ENCODE data around the gene SERPINA6.
"Not testable (repeated sequence)": the region's sequence is repeated elsewhere in the genome, so short reads cannot be mapped to it uniquely, and the experiment has no call there.

Gene SERPINA6

DNA sequence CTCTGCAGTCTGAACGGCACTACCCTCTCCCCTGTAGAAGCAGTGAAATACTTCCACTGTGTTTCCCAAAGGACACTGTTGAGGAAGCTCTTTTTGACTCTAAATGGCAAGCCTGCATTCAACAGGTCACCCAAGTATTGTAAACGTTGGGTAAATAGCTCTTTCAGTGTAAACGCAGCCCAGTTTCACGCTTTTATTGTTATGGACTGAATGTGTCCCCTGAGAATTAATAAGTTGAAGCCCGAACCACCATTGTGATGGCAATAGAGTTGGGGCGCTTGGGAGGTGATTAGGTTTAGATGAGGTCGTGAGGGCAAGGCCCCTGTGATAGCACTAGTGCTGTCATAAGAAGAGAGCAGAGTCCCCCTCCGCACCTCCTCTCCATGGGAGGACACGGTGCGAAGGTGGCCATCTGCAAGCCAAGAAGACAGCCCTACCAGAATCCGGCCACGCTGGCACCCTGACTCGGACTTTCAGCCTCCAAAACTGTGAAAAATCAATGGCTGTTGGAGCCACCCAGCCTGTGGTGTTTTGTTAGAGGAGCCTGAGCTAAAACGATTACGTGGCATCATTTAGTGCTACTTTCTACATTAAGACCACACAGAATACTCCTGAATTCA, 31.1 kb downstream of the SERPINA6 start:
- no peak for DNase-seq (ENCODE audit: low read depth)

GRCh38 chr14:94291159-94291905, 31.8 kb downstream of the SERPINA6 start:
- DNase-seq (ENCODE audit: low read depth), result no peak

- DNase-seq (ENCODE audit: low read depth), result no peak
Observed at GRCh38 chr14:94290197-94290596, 32.9 kb downstream of the SERPINA6 start.

DNA sequence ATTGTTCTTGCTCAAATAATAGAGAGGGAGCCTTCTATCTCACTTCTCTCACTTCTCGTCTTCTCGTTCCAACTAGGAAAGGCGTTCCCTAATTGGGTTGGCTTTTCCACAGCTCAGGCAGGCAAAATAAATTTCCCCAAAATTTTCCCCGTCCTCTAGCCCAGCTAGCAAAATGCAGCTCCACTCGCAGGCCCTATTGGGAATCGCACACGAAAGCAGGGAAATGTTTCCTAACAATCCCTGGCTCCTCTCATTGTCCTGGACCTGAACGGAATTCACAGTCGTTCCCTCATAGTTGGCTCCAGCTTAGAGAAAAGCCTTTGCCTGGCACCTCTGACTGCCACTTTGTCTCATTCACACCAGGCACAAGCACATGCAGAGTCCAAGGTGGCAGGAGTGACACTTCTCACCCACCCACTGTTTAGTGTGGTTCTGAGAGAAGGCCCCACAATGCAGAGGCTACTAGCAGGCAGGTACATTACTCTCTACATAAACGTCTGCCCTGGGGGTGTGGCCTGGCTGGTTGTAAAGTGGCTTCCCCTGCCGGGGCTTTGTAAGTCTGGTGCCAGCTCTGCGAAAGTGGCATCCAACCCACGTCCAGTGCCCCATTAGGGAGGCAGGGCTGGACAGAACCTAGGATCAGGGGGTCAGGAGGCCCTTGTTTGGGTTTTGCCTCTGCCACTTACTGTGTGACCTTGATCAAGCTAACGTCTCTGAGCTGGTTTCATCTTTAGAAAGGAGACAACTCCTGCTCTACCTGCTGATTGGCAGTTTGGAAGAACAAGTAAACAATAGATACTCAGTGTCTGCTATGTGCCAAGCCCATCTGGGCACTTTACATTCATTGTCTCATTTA, 34.3 kb downstream of the SERPINA6 start:
- DNase-seq (ENCODE audit: low read depth), result no peak

DNA sequence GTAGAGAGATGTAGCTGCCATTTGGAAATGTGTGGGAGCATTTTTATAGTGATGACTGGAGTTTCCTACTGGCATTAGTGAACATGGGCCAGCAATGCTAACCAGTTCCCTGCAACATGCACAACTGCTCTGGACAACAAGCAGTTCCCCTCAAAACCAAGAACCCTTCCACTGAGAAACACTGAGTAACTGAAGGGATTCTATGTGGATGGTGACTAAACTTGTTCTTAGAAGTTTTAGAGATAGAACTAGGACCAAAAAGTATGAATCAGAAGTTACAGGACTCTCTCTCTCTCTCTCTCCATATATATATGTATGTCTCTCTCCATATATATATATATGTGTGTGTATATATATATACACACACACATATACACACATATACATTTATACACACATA, 38.0 kb downstream of the SERPINA6 start:
- no peak for DNase-seq (ENCODE audit: low read depth)

DNA sequence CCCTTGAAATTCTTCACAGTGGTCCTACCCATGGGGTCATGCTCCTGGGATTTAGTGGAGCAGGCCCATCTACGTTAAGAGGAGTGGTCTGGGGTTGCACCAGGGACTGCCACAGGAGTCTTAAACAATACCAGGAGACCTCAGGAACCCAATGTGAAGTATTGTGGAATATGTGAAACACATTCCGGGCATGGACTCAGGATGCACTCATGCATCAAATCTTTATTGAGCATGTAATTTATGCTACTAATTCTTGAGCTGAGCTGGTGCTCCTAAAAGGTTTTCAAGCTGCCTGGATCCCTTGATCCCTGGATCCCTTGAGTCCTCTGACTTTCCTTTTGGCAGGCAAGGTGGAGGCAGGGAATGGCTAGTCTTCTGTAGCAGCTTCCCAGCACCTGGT, 38.9 kb downstream of the SERPINA6 start:
- no peak for DNase-seq (ENCODE audit: low read depth)

GRCh38 chr14:94282991-94283723, 40.0 kb downstream of the SERPINA6 start:
- no peak for DNase-seq (ENCODE audit: low read depth)

DNA sequence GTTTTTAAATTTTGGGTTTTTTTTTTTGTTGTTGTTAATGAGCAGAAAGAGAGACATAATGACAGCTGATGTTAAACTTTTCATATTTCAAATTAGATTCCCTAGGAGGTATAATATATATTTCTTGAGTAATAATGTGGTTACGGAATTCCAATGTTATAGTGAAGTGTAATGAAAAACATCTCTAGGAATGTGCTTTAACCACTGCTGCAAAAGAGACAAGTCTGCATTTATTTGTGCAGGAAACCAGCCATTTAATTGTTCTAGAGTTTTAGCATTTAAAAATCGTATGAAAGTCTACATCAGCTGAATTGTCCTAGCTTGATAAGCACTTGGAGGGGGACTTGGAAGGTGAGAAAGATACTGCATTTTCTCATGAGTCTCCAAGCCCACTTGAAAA, 44.4 kb downstream of the SERPINA6 start:
- no peak for DNase-seq (ENCODE audit: low read depth)

DNA sequence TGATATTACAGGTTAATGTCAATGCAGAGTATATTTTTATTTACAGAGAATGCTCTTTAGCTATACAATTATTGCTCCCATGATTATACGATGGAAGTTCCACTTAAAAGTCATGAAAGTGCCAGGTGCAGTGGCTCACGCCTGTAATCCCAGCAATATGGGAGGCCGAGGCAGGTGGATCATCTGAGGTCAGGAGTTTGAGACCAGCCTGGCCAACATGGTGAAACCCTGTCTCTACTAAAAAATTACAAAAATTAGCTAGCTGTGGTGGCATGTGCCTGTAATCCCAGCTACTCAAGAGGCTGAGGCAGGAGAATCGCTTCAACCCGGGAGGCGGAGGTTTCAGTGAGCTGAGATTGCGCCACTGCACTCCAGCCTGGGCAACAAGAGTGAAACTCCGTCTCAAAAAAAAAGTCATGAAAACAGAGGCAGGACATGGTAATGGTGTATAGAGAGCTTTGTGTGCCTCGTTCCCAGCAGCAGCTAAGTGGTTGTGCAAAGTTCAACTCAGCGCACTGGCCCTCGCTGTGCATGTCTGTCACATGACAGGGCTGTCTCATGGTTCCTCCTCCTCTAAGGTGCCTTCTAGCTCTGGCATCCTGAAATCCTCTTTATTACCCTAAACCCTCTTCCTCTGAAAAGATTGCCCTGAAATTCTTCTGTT, 46.1 kb downstream of the SERPINA6 start:
- not testable (repeated sequence) for DNase-seq (ENCODE audit: low read depth)

DNA sequence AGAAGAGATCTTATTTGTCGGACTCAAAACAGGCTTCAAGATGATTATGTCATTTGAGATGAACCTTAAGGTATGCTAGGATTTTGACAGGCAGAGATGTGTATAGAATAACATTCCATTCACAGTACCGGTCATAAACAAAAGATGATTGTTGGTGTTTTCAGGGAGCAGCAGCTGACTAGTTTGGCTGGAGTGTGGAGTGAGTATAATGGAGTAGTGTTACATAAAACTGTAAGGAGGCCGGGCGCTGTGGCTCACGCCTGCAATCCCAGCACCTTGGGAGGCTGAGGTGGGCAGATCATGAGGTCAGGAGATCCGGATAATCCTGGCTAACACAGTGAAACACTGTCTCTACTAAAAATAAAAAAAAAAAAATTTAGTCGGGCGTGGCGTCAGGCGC, 54.0 kb downstream of the SERPINA6 start:
- DNase-seq (ENCODE audit: low read depth), result no peak

DNA sequence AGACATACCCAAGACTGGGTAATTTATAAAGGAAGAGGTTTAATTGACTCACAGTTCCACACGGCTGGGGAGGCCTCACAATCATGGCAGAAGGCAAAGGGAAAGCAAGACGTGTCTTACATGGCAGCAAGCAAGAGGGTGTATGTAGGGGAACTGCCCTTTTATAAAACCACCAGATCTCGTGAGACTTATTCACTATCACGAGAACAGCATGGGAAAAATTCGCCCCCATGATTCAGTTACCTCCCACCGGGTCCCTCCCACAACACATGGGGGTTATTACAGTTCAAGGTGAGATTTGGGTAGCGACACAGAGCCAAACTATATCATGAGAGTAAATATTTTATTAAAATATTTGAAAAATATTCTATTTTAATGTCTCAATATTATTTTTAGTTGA, 54.6 kb downstream of the SERPINA6 start:
- not testable (repeated sequence) for DNase-seq (ENCODE audit: low read depth)

DNA sequence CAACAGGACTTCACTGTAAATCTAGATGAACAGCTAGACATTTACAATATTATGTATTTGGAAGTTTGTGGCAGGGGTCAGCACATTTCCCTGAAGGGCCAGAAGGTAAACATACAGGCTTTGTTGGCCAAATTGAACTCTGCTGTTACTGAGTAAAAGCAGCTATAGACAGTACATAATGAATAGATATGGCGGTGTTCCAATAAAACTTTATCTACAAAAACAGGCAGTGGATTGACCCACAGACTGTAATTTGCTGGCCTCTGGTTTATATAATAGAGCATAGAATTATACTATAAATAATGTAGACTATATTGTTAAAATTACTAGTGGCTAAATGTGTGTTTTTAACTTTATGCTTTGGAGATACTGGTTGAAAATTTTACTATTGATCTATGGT, 55.8 kb downstream of the SERPINA6 start:
- DNase-seq (ENCODE audit: low read depth), result no peak

DNA sequence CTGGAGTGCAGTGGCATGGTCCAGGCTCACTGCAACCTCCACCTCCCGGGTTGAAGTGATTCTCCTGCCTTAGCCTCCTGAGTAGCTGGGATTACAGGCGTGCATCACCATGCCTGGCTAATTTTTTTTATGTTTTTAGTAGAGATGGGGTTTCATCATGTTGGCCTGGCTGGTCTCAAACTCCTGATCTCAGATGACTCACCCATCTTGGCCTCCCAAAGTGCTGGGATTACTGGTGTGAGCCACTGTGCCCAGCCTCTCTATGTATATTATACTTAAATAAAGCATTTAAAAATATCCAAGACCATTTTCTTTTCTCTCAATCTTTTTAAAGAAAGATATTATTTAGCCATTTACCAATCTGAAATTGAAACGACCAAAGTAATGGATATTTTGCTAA, 58.9 kb downstream of the SERPINA6 start:
- not testable (repeated sequence) for DNase-seq (ENCODE audit: low read depth)
